ENCODE data around the gene RAB37. TPM values are rescaled to one million over a fixed set of nuclear protein-coding genes. Genes with fewer than 3 reads are reported as not detected.

RAB37 gene
- total and polyA plus RNA-seq, 2 of the 13 experiments (the other 11 are each of a cell fraction or from before 2014, with no cell fraction given), result 0.91 to 3.7 TPM

DNA sequence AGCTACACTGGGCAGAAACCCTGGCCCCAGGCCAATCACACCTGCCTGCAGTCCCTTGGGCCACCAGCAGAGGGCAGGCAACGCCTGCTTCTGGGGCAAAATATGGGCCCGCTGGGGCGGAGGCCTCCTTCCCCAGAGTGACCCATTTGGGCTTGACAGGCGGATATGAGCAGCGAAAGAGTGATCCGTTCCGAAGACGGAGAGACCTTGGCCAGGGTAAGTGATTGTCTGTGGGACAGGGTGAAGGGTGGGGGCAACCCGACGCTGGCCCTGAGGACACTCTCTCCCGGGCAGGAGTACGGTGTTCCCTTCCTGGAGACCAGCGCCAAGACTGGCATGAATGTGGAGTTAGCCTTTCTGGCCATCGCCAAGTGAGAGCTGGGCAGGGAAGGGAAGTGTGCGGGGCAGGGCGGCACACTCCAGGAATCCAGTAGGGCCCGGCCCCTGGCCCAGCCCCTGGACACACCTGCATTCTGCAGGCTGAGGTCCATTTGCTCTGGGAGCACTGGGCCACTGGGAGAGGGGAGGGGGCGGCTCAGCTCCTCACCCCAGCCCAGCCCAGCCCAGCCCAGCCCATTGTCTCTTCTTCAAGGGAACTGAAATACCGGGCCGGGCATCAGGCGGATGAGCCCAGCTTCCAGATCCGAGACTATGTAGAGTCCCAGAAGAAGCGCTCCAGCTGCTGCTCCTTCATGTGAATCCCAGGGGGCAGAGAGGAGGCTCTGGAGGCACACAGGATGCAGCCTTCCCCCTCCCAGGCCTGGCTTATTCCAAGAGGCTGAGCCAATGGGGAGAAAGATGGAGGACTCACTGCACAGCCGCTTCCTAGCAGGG, 7.9 kb downstream of the RAB37 start (continued):
- TF ChIP-seq, protein P1, sequence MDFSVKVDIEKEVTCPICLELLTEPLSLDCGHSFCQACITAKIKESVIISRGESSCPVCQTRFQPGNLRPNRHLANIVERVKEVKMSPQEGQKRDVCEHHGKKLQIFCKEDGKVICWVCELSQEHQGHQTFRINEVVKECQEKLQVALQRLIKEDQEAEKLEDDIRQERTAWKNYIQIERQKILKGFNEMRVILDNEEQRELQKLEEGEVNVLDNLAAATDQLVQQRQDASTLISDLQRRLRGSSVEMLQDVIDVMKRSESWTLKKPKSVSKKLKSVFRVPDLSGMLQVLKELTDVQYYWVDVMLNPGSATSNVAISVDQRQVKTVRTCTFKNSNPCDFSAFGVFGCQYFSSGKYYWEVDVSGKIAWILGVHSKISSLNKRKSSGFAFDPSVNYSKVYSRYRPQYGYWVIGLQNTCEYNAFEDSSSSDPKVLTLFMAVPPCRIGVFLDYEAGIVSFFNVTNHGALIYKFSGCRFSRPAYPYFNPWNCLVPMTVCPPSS (IDR thresholded peaks at IDR 0.05), result no peak
- TF ChIP-seq ZNF777 (CRISPR knock-in tag; IDR thresholded peaks at IDR 0.05) (peak; percentile 23; the same call in 1 of the 2 replicates), THAP11 (CRISPR knock-in tag; IDR thresholded peaks at IDR 0.05) (peak; percentile 72), ZFP36 (IDR thresholded peaks at IDR 0.05; ENCODE audit: borderline replicate concordance, low read depth, low read length, partially characterized antibody) (peak; percentile 51), IRX3 (CRISPR knock-in tag; IDR thresholded peaks at IDR 0.05; ENCODE audit: borderline replicate concordance, low read depth) (0 out of 2 replicates have a peak, but pooled peaks have one; percentile 47), SALL2 (CRISPR knock-in tag; IDR thresholded peaks at IDR 0.05) (peak; percentile 64), TMF1 (CRISPR knock-in tag; IDR thresholded peaks at IDR 0.05; ENCODE audit: low read depth) (peak; percentile 23; the same call in 1 of the 2 replicates), ZNF124 (CRISPR knock-in tag; IDR thresholded peaks at IDR 0.05) (peak; percentile 78; the same call in 1 of the 2 replicates), NFKBIZ (CRISPR knock-in tag; IDR thresholded peaks at IDR 0.05) (peak; percentile 54; the same call in 1 of the 2 replicates), MTA1 (CRISPR knock-in tag; IDR thresholded peaks at IDR 0.05; ENCODE audit: borderline replicate concordance) (no peak), SP4 (CRISPR knock-in tag; IDR thresholded peaks at IDR 0.05) (0 out of 2 replicates have a peak, but pooled peaks have one; percentile 16), FOXM1 (CRISPR knock-in tag; IDR thresholded peaks at IDR 0.05) (no peak)
- TF ChIP-seq, protein P2, sequence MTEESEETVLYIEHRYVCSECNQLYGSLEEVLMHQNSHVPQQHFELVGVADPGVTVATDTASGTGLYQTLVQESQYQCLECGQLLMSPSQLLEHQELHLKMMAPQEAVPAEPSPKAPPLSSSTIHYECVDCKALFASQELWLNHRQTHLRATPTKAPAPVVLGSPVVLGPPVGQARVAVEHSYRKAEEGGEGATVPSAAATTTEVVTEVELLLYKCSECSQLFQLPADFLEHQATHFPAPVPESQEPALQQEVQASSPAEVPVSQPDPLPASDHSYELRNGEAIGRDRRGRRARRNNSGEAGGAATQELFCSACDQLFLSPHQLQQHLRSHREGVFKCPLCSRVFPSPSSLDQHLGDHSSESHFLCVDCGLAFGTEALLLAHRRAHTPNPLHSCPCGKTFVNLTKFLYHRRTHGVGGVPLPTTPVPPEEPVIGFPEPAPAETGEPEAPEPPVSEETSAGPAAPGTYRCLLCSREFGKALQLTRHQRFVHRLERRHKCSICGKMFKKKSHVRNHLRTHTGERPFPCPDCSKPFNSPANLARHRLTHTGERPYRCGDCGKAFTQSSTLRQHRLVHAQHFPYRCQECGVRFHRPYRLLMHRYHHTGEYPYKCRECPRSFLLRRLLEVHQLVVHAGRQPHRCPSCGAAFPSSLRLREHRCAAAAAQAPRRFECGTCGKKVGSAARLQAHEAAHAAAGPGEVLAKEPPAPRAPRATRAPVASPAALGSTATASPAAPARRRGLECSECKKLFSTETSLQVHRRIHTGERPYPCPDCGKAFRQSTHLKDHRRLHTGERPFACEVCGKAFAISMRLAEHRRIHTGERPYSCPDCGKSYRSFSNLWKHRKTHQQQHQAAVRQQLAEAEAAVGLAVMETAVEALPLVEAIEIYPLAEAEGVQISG (CRISPR knock-in tag; IDR thresholded peaks at IDR 0.05), result peak; percentile 64; the same call in 1 of the 2 replicates
- TF ChIP-seq, protein P3, sequence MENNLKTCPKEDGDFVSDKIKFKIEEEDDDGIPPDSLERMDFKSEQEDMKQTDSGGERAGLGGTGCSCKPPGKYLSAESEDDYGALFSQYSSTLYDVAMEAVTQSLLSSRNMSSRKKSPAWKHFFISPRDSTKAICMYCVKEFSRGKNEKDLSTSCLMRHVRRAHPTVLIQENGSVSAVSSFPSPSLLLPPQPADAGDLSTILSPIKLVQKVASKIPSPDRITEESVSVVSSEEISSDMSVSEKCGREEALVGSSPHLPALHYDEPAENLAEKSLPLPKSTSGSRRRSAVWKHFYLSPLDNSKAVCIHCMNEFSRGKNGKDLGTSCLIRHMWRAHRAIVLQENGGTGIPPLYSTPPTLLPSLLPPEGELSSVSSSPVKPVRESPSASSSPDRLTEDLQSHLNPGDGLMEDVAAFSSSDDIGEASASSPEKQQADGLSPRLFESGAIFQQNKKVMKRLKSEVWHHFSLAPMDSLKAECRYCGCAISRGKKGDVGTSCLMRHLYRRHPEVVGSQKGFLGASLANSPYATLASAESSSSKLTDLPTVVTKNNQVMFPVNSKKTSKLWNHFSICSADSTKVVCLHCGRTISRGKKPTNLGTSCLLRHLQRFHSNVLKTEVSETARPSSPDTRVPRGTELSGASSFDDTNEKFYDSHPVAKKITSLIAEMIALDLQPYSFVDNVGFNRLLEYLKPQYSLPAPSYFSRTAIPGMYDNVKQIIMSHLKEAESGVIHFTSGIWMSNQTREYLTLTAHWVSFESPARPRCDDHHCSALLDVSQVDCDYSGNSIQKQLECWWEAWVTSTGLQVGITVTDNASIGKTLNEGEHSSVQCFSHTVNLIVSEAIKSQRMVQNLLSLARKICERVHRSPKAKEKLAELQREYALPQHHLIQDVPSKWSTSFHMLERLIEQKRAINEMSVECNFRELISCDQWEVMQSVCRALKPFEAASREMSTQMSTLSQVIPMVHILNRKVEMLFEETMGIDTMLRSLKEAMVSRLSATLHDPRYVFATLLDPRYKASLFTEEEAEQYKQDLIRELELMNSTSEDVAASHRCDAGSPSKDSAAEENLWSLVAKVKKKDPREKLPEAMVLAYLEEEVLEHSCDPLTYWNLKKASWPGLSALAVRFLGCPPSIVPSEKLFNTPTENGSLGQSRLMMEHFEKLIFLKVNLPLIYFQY (CRISPR knock-in tag; IDR thresholded peaks at IDR 0.05; ENCODE audit: borderline replicate concordance), result peak; percentile 100
- TF ChIP-seq, protein P4, sequence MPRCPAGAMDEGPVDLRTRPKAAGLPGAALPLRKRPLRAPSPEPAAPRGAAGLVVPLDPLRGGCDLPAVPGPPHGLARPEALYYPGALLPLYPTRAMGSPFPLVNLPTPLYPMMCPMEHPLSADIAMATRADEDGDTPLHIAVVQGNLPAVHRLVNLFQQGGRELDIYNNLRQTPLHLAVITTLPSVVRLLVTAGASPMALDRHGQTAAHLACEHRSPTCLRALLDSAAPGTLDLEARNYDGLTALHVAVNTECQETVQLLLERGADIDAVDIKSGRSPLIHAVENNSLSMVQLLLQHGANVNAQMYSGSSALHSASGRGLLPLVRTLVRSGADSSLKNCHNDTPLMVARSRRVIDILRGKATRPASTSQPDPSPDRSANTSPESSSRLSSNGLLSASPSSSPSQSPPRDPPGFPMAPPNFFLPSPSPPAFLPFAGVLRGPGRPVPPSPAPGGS (CRISPR knock-in tag; IDR thresholded peaks at IDR 0.05), result peak; percentile 74; the same call in 1 of the 2 replicates
- TF ChIP-seq, protein P5, sequence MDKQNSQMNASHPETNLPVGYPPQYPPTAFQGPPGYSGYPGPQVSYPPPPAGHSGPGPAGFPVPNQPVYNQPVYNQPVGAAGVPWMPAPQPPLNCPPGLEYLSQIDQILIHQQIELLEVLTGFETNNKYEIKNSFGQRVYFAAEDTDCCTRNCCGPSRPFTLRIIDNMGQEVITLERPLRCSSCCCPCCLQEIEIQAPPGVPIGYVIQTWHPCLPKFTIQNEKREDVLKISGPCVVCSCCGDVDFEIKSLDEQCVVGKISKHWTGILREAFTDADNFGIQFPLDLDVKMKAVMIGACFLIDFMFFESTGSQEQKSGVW (CRISPR knock-in tag; IDR thresholded peaks at IDR 0.05; ENCODE audit: borderline replicate concordance), result no peak
- TF ChIP-seq, protein P6, sequence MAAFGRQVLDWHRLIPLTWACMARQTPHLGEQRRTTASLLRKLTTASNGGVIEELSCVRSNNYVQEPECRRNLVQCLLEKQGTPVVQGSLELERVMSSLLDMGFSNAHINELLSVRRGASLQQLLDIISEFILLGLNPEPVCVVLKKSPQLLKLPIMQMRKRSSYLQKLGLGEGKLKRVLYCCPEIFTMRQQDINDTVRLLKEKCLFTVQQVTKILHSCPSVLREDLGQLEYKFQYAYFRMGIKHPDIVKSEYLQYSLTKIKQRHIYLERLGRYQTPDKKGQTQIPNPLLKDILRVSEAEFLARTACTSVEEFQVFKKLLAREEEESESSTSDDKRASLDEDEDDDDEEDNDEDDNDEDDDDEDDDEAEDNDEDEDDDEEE (CRISPR knock-in tag; IDR thresholded peaks at IDR 0.05), result no peak

Measured in HepG2 (cell line).